Measurements from ENCODE around the gene C9. TPM values are rescaled to one million over a fixed set of nuclear protein-coding genes. Genes with fewer than 3 reads are reported as not detected.

Gene C9
- total and polyA plus RNA-seq, 4 donors, result 128 to 3,238 (median 748) TPM

DNA sequence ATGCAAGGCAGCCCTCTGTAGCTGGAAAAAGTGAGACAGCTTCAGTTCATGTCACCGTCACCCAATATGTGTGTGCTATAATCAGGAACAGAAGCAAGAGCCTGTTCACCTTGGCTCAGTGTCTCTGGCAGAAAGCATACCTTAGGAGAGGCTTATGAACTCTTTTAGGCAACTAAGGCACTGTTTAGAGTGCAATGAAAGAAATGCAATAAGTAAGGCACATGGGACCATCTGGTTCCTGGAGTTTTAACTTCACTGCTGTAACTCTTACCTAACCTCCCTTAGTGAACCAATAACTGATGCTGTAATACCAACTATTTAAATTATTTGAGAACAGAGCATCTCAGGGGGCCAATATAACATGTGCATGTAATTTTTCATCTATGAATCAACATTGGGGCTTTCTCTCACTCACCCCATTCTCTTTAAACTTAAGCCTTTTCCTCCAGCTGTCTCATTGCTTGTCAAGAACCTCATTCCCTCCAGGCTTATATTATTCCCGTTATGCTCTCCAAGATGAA lies 32.4 kb downstream of the C9 start:
- no peaks in the 10 kb centered on the region for H3K4me1 ChIP-seq (ENCODE audit: control insufficient read depth in 4 of 4, insufficient read depth in 4 of 4, low read length in 3 of 4)
- H3K9ac ChIP-seq (ENCODE audit: low read depth in 1 of 2, low read length in 2 of 2), result no peak overlapping the region
- no peaks in the 10 kb centered on the region for H3K27me3 ChIP-seq (ENCODE audit: control insufficient read depth in 4 of 4, insufficient read depth in 4 of 4, low read length in 3 of 4)
- H3K27ac ChIP-seq (ENCODE audit: low read depth in 1 of 2, low read length in 2 of 2), result no peak overlapping the region
- WGBS, result 96% methylated on average over 2 of the region's 2 CpGs
- DNase-seq (ENCODE audit: low spot score), result no peak
- no peaks in the 10 kb centered on the region for H3K9me3 ChIP-seq (ENCODE audit: control insufficient read depth in 4 of 4, low read length in 3 of 4)
- peaks cover 4 to 68% (median 52%) of the 10 kb centered on the region in 4 donors for H3K36me3 ChIP-seq (ENCODE audit: control insufficient read depth in 4 of 4, insufficient read depth in 3 of 4, low read depth in 1 of 4, low read length in 3 of 4)
- no peak overlapping the region for H3K4me3 ChIP-seq (ENCODE audit: low read depth in 1 of 3, low read length in 3 of 3)
- TF ChIP-seq SP1 (IDR thresholded peaks at IDR 0.05) (no peak), HNF4G (IDR thresholded peaks at IDR 0.05) (no peak), TAF1 (conservative IDR thresholded peaks at IDR 0.05) (no peak), RAD21 (IDR thresholded peaks at IDR 0.05) (no peak), FOXA2 (IDR thresholded peaks at IDR 0.05) (no peak), RXRA (IDR thresholded peaks at IDR 0.05) (no peak), YY1 (IDR thresholded peaks at IDR 0.05) (no peak)
- TF ChIP-seq, protein P1, sequence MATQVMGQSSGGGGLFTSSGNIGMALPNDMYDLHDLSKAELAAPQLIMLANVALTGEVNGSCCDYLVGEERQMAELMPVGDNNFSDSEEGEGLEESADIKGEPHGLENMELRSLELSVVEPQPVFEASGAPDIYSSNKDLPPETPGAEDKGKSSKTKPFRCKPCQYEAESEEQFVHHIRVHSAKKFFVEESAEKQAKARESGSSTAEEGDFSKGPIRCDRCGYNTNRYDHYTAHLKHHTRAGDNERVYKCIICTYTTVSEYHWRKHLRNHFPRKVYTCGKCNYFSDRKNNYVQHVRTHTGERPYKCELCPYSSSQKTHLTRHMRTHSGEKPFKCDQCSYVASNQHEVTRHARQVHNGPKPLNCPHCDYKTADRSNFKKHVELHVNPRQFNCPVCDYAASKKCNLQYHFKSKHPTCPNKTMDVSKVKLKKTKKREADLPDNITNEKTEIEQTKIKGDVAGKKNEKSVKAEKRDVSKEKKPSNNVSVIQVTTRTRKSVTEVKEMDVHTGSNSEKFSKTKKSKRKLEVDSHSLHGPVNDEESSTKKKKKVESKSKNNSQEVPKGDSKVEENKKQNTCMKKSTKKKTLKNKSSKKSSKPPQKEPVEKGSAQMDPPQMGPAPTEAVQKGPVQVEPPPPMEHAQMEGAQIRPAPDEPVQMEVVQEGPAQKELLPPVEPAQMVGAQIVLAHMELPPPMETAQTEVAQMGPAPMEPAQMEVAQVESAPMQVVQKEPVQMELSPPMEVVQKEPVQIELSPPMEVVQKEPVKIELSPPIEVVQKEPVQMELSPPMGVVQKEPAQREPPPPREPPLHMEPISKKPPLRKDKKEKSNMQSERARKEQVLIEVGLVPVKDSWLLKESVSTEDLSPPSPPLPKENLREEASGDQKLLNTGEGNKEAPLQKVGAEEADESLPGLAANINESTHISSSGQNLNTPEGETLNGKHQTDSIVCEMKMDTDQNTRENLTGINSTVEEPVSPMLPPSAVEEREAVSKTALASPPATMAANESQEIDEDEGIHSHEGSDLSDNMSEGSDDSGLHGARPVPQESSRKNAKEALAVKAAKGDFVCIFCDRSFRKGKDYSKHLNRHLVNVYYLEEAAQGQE (IDR thresholded peaks at IDR 0.05), result no peak

DNA sequence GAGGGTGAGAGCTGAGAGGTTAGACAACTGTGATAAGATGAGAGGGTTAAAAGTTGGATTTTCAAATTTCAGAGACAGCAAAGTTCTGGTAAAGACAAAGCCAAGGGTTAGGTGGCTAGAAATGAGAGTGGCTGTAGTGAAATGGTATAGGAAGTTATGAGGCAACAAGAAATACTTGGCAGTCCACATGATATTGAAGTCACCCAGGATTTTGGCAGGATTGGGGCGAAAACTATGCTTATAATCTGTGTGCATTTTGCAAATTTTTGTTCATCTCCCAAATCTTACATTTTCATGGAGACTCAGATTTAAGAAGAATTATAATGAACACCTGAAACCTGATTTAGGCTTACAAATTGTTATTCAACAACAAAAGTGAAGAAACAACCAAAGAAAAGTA lies 35.6 kb downstream of the C9 start:
- Histone ChIP-seq H3K4me1 (ENCODE audit: control insufficient read depth in 4 of 4, insufficient read depth in 4 of 4, low read length in 3 of 4) (no peaks in the 10 kb centered on the region), H3K9ac (ENCODE audit: low read depth in 1 of 2, low read length in 2 of 2) (no peak overlapping the region), H3K27me3 (ENCODE audit: control insufficient read depth in 4 of 4, insufficient read depth in 4 of 4, low read length in 3 of 4) (no peaks in the 10 kb centered on the region), H3K9me3 (ENCODE audit: control insufficient read depth in 4 of 4, low read length in 3 of 4) (no peaks in the 10 kb centered on the region), H3K36me3 (ENCODE audit: control insufficient read depth in 4 of 4, insufficient read depth in 3 of 4, low read depth in 1 of 4, low read length in 3 of 4) (peaks cover 1 to 68% (median 54%) of the 10 kb centered on the region in 4 donors), H3K4me3 (ENCODE audit: low read depth in 1 of 3, low read length in 3 of 3) (no peak overlapping the region), H3K27ac (ENCODE audit: low read depth in 1 of 2, low read length in 2 of 2) (no peak overlapping the region)
- TF ChIP-seq HNF4G (IDR thresholded peaks at IDR 0.05) (no peak), HNF4A (conservative IDR thresholded peaks at IDR 0.05) (no peak), FOXA2 (IDR thresholded peaks at IDR 0.05) (no peak), RXRA (IDR thresholded peaks at IDR 0.05) (no peak), FOXA1 (IDR thresholded peaks at IDR 0.05) (no peak), SP1 (IDR thresholded peaks at IDR 0.05) (no peak), EGR1 (IDR thresholded peaks at IDR 0.05; ENCODE audit: low read depth in 2 of 2) (no peak), JUND (IDR thresholded peaks at IDR 0.05) (no peak), YY1 (IDR thresholded peaks at IDR 0.05) (no peak), TAF1 (conservative IDR thresholded peaks at IDR 0.05) (no peak), RAD21 (IDR thresholded peaks at IDR 0.05) (no peak), NR2F2 (IDR thresholded peaks at IDR 0.05) (no peak), GABPA (IDR thresholded peaks at IDR 0.05 in 1 of 2, conservative IDR thresholded peaks at IDR 0.05 in 1 of 2) (no peak)
- TF ChIP-seq, protein P2, sequence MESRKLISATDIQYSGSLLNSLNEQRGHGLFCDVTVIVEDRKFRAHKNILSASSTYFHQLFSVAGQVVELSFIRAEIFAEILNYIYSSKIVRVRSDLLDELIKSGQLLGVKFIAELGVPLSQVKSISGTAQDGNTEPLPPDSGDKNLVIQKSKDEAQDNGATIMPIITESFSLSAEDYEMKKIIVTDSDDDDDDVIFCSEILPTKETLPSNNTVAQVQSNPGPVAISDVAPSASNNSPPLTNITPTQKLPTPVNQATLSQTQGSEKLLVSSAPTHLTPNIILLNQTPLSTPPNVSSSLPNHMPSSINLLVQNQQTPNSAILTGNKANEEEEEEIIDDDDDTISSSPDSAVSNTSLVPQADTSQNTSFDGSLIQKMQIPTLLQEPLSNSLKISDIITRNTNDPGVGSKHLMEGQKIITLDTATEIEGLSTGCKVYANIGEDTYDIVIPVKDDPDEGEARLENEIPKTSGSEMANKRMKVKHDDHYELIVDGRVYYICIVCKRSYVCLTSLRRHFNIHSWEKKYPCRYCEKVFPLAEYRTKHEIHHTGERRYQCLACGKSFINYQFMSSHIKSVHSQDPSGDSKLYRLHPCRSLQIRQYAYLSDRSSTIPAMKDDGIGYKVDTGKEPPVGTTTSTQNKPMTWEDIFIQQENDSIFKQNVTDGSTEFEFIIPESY (IDR thresholded peaks at IDR 0.05), result no peak
- TF ChIP-seq, protein P3, sequence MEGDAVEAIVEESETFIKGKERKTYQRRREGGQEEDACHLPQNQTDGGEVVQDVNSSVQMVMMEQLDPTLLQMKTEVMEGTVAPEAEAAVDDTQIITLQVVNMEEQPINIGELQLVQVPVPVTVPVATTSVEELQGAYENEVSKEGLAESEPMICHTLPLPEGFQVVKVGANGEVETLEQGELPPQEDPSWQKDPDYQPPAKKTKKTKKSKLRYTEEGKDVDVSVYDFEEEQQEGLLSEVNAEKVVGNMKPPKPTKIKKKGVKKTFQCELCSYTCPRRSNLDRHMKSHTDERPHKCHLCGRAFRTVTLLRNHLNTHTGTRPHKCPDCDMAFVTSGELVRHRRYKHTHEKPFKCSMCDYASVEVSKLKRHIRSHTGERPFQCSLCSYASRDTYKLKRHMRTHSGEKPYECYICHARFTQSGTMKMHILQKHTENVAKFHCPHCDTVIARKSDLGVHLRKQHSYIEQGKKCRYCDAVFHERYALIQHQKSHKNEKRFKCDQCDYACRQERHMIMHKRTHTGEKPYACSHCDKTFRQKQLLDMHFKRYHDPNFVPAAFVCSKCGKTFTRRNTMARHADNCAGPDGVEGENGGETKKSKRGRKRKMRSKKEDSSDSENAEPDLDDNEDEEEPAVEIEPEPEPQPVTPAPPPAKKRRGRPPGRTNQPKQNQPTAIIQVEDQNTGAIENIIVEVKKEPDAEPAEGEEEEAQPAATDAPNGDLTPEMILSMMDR (IDR thresholded peaks at IDR 0.05; ENCODE audit: low read depth, low read length, missing input control), result no peak
- TF ChIP-seq, protein P4, sequence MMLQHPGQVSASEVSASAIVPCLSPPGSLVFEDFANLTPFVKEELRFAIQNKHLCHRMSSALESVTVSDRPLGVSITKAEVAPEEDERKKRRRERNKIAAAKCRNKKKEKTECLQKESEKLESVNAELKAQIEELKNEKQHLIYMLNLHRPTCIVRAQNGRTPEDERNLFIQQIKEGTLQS (IDR thresholded peaks at IDR 0.05), result no peak
- TF ChIP-seq, protein P5, sequence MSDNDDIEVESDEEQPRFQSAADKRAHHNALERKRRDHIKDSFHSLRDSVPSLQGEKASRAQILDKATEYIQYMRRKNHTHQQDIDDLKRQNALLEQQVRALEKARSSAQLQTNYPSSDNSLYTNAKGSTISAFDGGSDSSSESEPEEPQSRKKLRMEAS (IDR thresholded peaks at IDR 0.05), result no peak
- TF ChIP-seq, protein P1 (IDR thresholded peaks at IDR 0.05), result no peak
- WGBS, result 98% methylated on average over 1 of the region's 1 CpG
- DNase-seq (ENCODE audit: low spot score), result no peak

All from liver (tissue), 9 donors.